GM21619 (cell line): Measurements from ENCODE around the gene PLCL1.

Experiments used
- ATAC-seq: cut with Tn5 transposase; IDR thresholded peaks from one replicate; pipeline ENCODE4 v1.9.1; 2021; ENCODE audit not compliant: unreplicated experiment

The PLCL1 gene

GRCh38 chr2:198102120-198102519 is 297.7 kb downstream of the PLCL1 start:
- no peak for ATAC-seq

- ATAC-seq: no peak
Observed at GRCh38 chr2:198102856-198103255, 298.5 kb downstream of the PLCL1 start.

GRCh38 chr2:198106621-198107385 is 302.4 kb downstream of the PLCL1 start:
- ATAC-seq: no peak

- no peak for ATAC-seq
Observed at GRCh38 chr2:198113316-198113715, 308.9 kb downstream of the PLCL1 start.

GRCh38 chr2:198114064-198114463 is 309.7 kb downstream of the PLCL1 start:
- no peak for ATAC-seq

- ATAC-seq: no peak
Observed at GRCh38 chr2:198115201-198115600, 310.8 kb downstream of the PLCL1 start.

- ATAC-seq: no peak
Observed at GRCh38 chr2:198116756-198117155, 312.4 kb downstream of the PLCL1 start.

GRCh38 chr2:198117406-198118041 is 313.1 kb downstream of the PLCL1 start:
- no peak for ATAC-seq

GRCh38 chr2:198127627-198128026 is 323.2 kb downstream of the PLCL1 start:
- no peak for ATAC-seq

GRCh38 chr2:198129609-198130008 is 325.2 kb downstream of the PLCL1 start:
- ATAC-seq: no peak

- no peak for ATAC-seq
Observed at GRCh38 chr2:198134293-198134955, 330.0 kb downstream of the PLCL1 start.

- no peak for ATAC-seq
Observed at GRCh38 chr2:198135481-198135934, 331.1 kb downstream of the PLCL1 start.

- no peak for ATAC-seq
Observed at GRCh38 chr2:198136142-198136541, 331.7 kb downstream of the PLCL1 start.

GRCh38 chr2:198137733-198138132 is 333.3 kb downstream of the PLCL1 start:
- no peak for ATAC-seq

- no peak for ATAC-seq
Observed at GRCh38 chr2:198141726-198142125, 337.3 kb downstream of the PLCL1 start.

- ATAC-seq: no peak
Observed at GRCh38 chr2:198143156-198143555, 338.8 kb downstream of the PLCL1 start.

- ATAC-seq: no peak
Observed at GRCh38 chr2:198143793-198144192, 339.4 kb downstream of the PLCL1 start.

GRCh38 chr2:198144660-198145059 is 340.3 kb downstream of the PLCL1 start:
- ATAC-seq: no peak

GRCh38 chr2:198146346-198146940 is 342.1 kb downstream of the PLCL1 start:
- no peak for ATAC-seq

- no peak for ATAC-seq
Observed at GRCh38 chr2:198157314-198157713, 352.9 kb downstream of the PLCL1 start.

GRCh38 chr2:198161151-198161550 is 356.8 kb downstream of the PLCL1 start:
- ATAC-seq: no peak

GRCh38 chr2:198162276-198162675 is 357.9 kb downstream of the PLCL1 start:
- no peak for ATAC-seq
